A673 (cell line): Measurements from ENCODE around the gene SNTG2. TPM values are rescaled to one million over a fixed set of nuclear protein-coding genes. Genes with fewer than 3 reads are reported as not detected.

ENCODE experiments used
- BruUV-seq: library from RNA; stranded (reverse); fragments of 400-500 nt; replicated peaks from 2 replicates; lab custom pipeline; 2021; lab: Mats Ljungman, UMichigan
- CTCF ChIA-PET: fragments of 300-600 bp; sonication (Branson Sonifier 250); formaldehyde crosslinking; loops from one replicate; lab custom pipeline; 2022; ENCODE audit warnings: antibody characterized with exemption; lab: Charles Lee
- POLR2A ChIA-PET: fragments of 300-600 bp; sonication (Branson Sonifier 250); formaldehyde crosslinking; loops from one replicate; lab custom pipeline; 2022; ENCODE audit warnings: antibody characterized with exemption; ENCODE audit not compliant: low non-redundant PET; lab: Charles Lee
- DNase-seq: peaks from one replicate; pipeline ENCODE4 v3.0.0-alpha.2; 2015; ENCODE audit warnings: low spot score
- H3K27ac ChIP-seq: fragments of 200-600 bp; sonication (generic); 2 replicates; pipeline ENCODE4 v1.5.1; 2016; ENCODE audit warnings: mixed run types, low read depth, mild to moderate bottlenecking, mixed read lengths, antibody characterized with exemption, low read length; ENCODE audit not compliant: poor library complexity, severe bottlenecking
- H3K27me3 ChIP-seq: fragments of 200-600 bp; sonication (generic); replicated peaks from 2 replicates; pipeline ENCODE4 v1.6.1; 2017; ENCODE audit warnings: mixed run types, low read depth, mild to moderate bottlenecking, mixed read lengths, antibody characterized with exemption, low read length; ENCODE audit not compliant: insufficient read depth, poor library complexity
- H3K36me3 ChIP-seq: fragments of 200-600 bp; sonication (generic); 2 replicates; pipeline ENCODE4 v1.6.1; 2016; ENCODE audit warnings: mixed run types, mild to moderate bottlenecking, mixed read lengths, antibody characterized with exemption, low read length; ENCODE audit not compliant: insufficient read depth, poor library complexity, severe bottlenecking
- H3K4me1 ChIP-seq: fragments of 200-600 bp; sonication (generic); 2 replicates; pipeline ENCODE4 v1.6.1; 2017; ENCODE audit warnings: mixed run types, mild to moderate bottlenecking, mixed read lengths, antibody characterized with exemption, low read length; ENCODE audit not compliant: insufficient read depth, poor library complexity, severe bottlenecking
- H3K4me3 ChIP-seq: fragments of 200-600 bp; sonication (generic); 2 replicates; pipeline ENCODE4 v1.5.1; 2016; ENCODE audit warnings: low read depth, mixed run types, mild to moderate bottlenecking, mixed read lengths, low read length; ENCODE audit not compliant: poor library complexity, severe bottlenecking
- H3K9me3 ChIP-seq: fragments of 200-600 bp; sonication (generic); 2 replicates; pipeline ENCODE4 v1.6.1; 2016; ENCODE audit warnings: mixed run types, low read depth, mild to moderate bottlenecking, mixed read lengths, antibody characterized with exemption, low read length; ENCODE audit not compliant: poor library complexity, severe bottlenecking
- CTCF ChIP-seq: fragments of 300-800, 200-600 bp; sonication (generic); conservative IDR thresholded peaks from 2 replicates; pipeline ENCODE4 v1.5.1; 2017; ENCODE audit warnings: low read depth, mild to moderate bottlenecking, antibody characterized with exemption, low read length, moderate library complexity, mixed read lengths
- EZH2 ChIP-seq: fragments of 200-600 bp; sonication (generic); IDR thresholded peaks from 2 replicates; pipeline ENCODE4 v1.6.1; 2017; ENCODE audit warnings: borderline replicate concordance, low read depth, mild to moderate bottlenecking, mixed read lengths, antibody characterized with exemption, low read length; ENCODE audit not compliant: poor library complexity, severe bottlenecking
- intact Hi-C: fragments of 100-400 bp; cut with micrococcal nuclease; formaldehyde crosslinking; loops from one replicate; pipeline ENCODE4 v1.10.0; 2022; ENCODE audit not compliant: unreplicated experiment
- total RNA-seq: library from RNA; stranded (reverse); gene quantifications from 2 replicates; pipeline ENCODE4 v1.2.3, GENCODE V29; 2021

The SNTG2 gene
- total RNA-seq, 1 experiment from 2014 or later = 3.7 TPM

GRCh38 chr2:954687-955000 is 4.0 kb downstream of the SNTG2 start:
- BruUV-seq = no TSS peak
- ChIA-PET CTCF (interaction anchor here (0.6 to 1.2 kb wide), 6 partner anchors 9 to 596 kb away, joined by 3 to 5 read pairs (median 4); no protein-coding TSS in a partner anchor), POLR2A (no interaction called here)
- TF ChIP-seq CTCF (no peak), EZH2 (no peak)
- Histone ChIP-seq H3K4me3 (no peak overlapping the region), H3K9me3 (no peaks in the 10 kb centered on the region), H3K4me1 (peaks cover 5% of the 10 kb centered on the region), H3K36me3 (no peaks in the 10 kb centered on the region), H3K27ac (no peak overlapping the region), H3K27me3 (peaks cover 15% of the 10 kb centered on the region)
- no peak for DNase-seq
- intact Hi-C loops = loop anchor here (2.0 to 5.0 kb wide), 3 partner anchors 123 to 592 kb away; no protein-coding TSS in a partner anchor

GRCh38 chr2:955829-956731 is 5.4 kb downstream of the SNTG2 start:
- ChIA-PET POLR2A (no interaction called here), CTCF (no interaction called here)
- Histone ChIP-seq H3K27ac (no peak overlapping the region), H3K9me3 (no peaks in the 10 kb centered on the region), H3K4me3 (no peak overlapping the region), H3K27me3 (peaks cover 9% of the 10 kb centered on the region), H3K36me3 (no peaks in the 10 kb centered on the region), H3K4me1 (peaks cover under 1% of the 10 kb centered on the region)
- intact Hi-C loops = loop anchor here (2.0 kb wide), 2 partner anchors 181 to 591 kb away; no protein-coding TSS in a partner anchor
- BruUV-seq = no TSS peak
- TF ChIP-seq EZH2 = no peak
- no peak for TF ChIP-seq CTCF
- no peak for DNase-seq

- no TSS peak for BruUV-seq
- Histone ChIP-seq H3K27me3 (no peaks in the 10 kb centered on the region), H3K4me1 (peaks cover 7% of the 10 kb centered on the region), H3K9me3 (no peaks in the 10 kb centered on the region), H3K4me3 (no peak overlapping the region), H3K36me3 (no peaks in the 10 kb centered on the region), H3K27ac (no peak overlapping the region)
- ChIA-PET CTCF (no interaction called here), POLR2A (no interaction called here)
- no peak for DNase-seq
- TF ChIP-seq EZH2 (no peak), CTCF (no peak)
- intact Hi-C loops = no loop called here
Observed at GRCh38 chr2:959457-959856, 8.8 kb downstream of the SNTG2 start.
